AG09319 (cell line): ENCODE results near the gene ARF6.

Source experiments
- DNase-seq: peaks from one replicate; pipeline ENCODE4 v3.0.0-alpha.2; 2010; ENCODE audit warnings: low read depth; ENCODE audit errors: extremely low read depth
- CTCF ChIP-seq: IDR thresholded peaks from 2 replicates; pipeline ENCODE4 v1.5.1; 2011; ENCODE audit warnings: low read depth, mild to moderate bottlenecking, inconsistent platforms, low read length, moderate library complexity

Gene ARF6

GRCh38 chr14:49857427-49858003 is 35.4 kb upstream of the ARF6 start:
- TF ChIP-seq CTCF, result no peak

DNA sequence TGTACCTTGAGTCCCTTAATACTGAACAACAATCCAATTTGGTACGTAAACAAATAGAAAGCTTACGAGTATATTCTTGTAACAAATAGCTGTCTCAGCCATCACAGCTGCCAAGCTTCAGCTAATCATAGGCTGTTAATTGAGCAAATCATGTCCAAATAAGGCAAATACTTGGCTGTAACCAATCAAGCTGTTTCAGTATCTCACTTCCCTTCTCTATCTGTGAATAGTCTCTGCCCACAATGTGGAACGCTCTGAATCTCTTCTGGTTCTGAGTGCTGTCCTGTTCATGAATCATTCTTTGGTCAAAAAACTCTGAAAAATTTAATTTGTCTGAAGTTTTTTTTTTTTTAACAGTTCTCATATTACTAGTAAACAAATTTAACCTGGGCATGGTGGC is 34.5 kb upstream of the ARF6 start:
- no peak for DNase-seq
- no peak for TF ChIP-seq CTCF

More at GRCh38 chr14:49857427-49858003, 35.4 kb upstream of the ARF6 start:
- no peak for DNase-seq

DNA sequence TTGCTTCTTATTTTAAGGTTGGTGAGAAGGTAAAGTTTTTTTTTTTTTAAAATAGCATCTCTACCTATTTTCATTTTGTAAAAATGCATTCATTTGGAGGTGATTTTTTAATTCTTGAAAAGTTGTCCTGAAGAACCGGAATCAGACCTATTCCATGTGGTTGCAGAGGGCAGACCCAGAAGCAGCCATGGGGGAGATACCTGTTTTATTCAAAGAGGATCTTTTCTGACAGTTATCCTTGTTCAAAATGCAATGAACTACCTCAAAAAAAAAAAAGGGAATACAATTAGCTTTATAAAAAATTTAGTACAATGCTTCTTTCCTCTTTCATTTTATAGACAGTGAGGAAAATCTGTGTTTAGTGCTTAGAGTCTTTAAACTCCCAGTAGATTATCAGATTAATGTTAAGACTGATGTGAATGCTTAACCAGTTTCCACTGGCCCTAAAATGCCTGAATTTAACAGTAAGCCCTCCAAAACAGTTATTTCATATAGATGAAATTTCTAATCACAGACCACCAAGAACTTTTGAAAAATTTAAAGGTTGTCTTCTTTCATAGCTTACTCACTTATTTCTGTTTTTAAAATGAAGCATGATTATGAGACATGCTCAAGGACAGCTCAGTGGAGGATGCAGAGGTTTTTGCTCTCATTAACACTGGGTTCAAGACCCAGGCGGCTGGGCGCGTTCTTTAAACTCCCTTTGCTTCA is 31.7 kb upstream of the ARF6 start:
- TF ChIP-seq CTCF, result no peak
- no peak for DNase-seq

- no peak for TF ChIP-seq CTCF
- peak; percentile 79 for DNase-seq
Observed at GRCh38 chr14:49861699-49862088, 31.2 kb upstream of the ARF6 start.

DNA sequence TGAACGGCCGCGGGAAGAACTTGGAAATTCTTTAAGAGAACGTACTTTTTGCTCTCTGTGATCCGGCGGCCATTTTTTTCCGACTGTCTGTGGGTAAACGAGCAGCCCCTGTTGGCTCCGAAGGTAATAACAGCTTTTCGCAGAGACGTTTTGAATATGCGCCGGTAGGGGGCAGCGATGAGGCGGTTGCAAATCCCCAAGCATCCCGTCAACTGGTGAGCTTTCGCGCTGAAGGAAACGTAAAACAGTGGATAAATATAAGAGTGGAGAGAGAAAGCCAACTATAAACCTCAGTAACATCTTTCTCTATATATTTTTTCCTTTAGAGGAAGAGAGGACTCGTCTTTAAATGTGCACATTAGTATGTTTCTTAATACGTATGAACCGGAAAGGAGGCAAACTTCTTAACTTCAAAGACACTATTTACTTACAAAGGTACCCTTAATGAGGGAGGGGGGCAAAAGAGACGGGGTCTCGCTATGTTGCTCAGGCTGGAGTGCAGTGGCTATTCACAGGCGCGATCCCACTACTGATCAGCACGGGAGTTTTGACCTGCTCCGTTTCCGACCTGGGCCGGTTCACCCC is 30.7 kb upstream of the ARF6 start:
- DNase-seq, result peak; percentile 74
- TF ChIP-seq CTCF, result no peak; the same call in none of the 2 replicates

DNA sequence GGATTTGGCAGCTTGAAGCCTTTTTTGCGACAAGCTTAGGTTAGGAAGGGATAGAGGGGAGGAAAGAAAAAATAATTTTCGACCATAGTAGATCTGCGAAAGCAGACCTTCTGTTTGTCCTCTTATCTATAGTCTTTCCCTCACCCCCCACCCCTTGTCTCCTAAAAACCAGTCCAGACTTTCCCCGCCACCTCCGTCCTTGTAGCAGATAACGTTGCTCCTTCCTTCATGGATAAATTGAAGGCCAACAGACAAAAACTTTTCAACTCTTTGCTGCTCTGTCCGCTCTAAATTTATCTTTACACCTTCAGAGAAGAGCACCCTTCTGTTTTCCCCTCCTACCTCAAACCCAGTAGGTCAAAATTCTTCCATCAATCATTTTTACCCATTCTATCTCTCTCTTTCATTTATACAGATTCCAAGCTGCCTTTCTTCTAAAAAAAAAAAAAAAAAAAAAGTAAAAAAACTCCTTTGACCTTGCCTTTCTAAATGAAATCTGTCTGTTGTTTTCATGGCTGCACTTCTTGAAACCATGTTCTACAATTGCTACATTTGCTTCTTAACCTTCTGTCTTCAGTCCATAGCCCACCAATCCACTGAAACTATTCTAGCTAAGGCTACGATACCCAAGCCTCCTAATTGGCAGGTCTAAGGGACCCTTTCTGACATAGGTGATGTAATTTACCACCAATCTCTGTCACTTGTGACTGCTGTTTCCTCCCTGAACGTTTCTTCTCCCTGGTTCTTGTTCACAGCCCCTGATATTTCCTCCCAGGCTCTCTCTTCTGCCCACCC is 29.2 kb upstream of the ARF6 start:
- TF ChIP-seq CTCF, result no peak
- no peak for DNase-seq
